ENCODE measurements around the gene STXBP4.

DNA sequence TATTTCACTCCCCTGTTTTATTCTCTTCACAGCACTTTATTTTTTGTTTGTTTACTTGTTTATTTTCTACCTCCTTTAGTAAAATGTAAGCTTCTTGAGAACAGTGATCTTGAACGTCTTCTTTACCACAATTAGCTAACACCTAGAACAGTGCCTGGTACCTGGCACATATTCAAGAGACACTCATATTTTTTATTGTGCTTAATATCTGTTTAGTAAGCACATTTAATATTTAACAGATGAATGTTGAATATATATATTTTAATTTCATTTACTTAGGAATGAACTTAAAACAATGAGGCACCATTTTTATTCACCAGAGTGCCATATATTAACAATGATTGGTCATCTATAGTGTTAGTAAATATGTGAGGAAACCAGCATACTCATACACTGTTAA, 130.2 kb downstream of the STXBP4 start:
- TF ChIP-seq CTCF (IDR thresholded peaks at IDR 0.05; ENCODE audit: insufficient read depth, low read depth, low read length) (no peak), EZH2 (IDR thresholded peaks at IDR 0.05; ENCODE audit: insufficient read depth, low read length) (no peak)
